ENCODE results near the gene TSPAN9. TPM values are rescaled to one million over a fixed set of nuclear protein-coding genes. Genes with fewer than 3 reads are reported as not detected.

The TSPAN9 gene
- total RNA-seq, 1 donor from 2014 or later: 7.8 TPM

DNA sequence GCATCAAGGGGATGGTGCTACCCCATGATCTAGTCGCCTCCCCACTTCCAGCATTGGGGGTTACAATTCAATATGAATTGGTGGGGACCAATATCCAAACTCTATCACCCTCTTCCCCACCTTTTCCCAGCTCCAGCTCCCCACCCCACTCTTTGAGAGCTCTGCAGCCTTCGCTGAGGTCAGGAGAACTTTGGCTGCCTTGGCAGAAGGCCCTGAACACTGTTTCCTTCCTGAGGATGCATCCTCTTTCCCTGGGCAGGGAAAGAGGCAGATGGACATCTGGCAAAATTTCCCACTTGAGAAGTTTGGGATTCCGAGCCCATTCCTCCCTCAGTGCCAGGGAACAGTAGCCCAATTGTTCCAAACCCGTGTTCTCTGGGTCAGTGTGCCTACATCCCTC lies 169.1 kb downstream of the TSPAN9 start:
- H4K20me1 ChIP-seq (ENCODE audit: low read depth): peaks cover 5% of the 10 kb centered on the region
- H3K4me3 ChIP-seq: no peak overlapping the region
- no peaks in the 10 kb centered on the region for H3K36me3 Mint-ChIP-seq
- DNase-seq (ENCODE audit: low spot score): no peak
- TF ChIP-seq, protein P1, sequence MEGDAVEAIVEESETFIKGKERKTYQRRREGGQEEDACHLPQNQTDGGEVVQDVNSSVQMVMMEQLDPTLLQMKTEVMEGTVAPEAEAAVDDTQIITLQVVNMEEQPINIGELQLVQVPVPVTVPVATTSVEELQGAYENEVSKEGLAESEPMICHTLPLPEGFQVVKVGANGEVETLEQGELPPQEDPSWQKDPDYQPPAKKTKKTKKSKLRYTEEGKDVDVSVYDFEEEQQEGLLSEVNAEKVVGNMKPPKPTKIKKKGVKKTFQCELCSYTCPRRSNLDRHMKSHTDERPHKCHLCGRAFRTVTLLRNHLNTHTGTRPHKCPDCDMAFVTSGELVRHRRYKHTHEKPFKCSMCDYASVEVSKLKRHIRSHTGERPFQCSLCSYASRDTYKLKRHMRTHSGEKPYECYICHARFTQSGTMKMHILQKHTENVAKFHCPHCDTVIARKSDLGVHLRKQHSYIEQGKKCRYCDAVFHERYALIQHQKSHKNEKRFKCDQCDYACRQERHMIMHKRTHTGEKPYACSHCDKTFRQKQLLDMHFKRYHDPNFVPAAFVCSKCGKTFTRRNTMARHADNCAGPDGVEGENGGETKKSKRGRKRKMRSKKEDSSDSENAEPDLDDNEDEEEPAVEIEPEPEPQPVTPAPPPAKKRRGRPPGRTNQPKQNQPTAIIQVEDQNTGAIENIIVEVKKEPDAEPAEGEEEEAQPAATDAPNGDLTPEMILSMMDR (IDR thresholded peaks at IDR 0.05): no peak
- TF ChIP-seq EZH2 (IDR thresholded peaks at IDR 0.05) (no peak), EZH2phosphoT487 (IDR thresholded peaks at IDR 0.05) (no peak)
- H2AFZ ChIP-seq (replicated peaks): no peak overlapping the region
- peaks cover 2% of the 10 kb centered on the region for H3K9me3 Mint-ChIP-seq
- no peak overlapping the region for H3K27ac ChIP-seq
- H3F3A ChIP-seq (ENCODE audit: low read depth): no peaks in the 10 kb centered on the region
- no peaks in the 10 kb centered on the region for H3K79me2 ChIP-seq (ENCODE audit: low read depth)
- H3K36me3 ChIP-seq: no peaks in the 10 kb centered on the region
- peaks cover 2% of the 10 kb centered on the region for H3K27me3 Mint-ChIP-seq (ENCODE audit: insufficient read depth, low read depth)
- peaks cover 4% of the 10 kb centered on the region for H3K4me1 ChIP-seq
- no peak overlapping the region for H3K27ac Mint-ChIP-seq
- H3K4me2 ChIP-seq: no peak overlapping the region
- H3K4me1 Mint-ChIP-seq: peaks cover 21% of the 10 kb centered on the region
- H3K9ac ChIP-seq: no peak overlapping the region
- H3K4me3 Mint-ChIP-seq: no peak overlapping the region
- H3K9me3 ChIP-seq (ENCODE audit: low read depth): no peaks in the 10 kb centered on the region
- H3K27me3 ChIP-seq: no peaks in the 10 kb centered on the region

DNA sequence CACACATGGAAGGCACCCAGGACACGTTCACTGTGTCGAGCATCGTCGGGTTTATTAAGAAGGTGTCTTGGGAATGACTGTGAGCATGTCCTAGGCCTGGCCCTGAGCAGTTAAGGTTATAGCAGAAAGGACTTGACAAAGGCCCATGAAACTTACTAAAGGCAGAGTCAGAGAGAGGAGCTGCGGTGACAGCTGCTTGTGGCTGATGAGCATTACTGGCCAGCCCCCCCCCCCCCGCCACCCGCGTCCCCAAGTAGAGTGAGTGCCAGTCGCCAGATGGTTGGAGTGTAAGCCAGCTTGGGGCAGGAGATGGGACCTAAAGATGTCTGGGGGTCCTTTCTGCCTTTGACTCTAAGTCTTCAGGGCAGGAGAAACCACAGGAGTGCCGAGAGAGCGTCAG lies 169.9 kb downstream of the TSPAN9 start:
- H3K4me3 Mint-ChIP-seq: no peak overlapping the region
- Histone ChIP-seq H3K4me2 (no peak overlapping the region), H3F3A (ENCODE audit: low read depth) (no peaks in the 10 kb centered on the region), H3K9me3 (ENCODE audit: low read depth) (no peaks in the 10 kb centered on the region), H4K20me1 (ENCODE audit: low read depth) (peaks cover 2% of the 10 kb centered on the region), H3K27ac (no peak overlapping the region), H3K36me3 (no peaks in the 10 kb centered on the region), H2AFZ (replicated peaks) (no peak overlapping the region), H3K9ac (no peak overlapping the region), H3K79me2 (ENCODE audit: low read depth) (no peaks in the 10 kb centered on the region), H3K4me3 (no peak overlapping the region), H3K27me3 (no peaks in the 10 kb centered on the region), H3K4me1 (no peaks in the 10 kb centered on the region)
- peaks cover 25% of the 10 kb centered on the region for H3K4me1 Mint-ChIP-seq
- no peak for DNase-seq (ENCODE audit: low spot score)
- H3K27me3 Mint-ChIP-seq (ENCODE audit: insufficient read depth, low read depth): peaks cover 2% of the 10 kb centered on the region
- peaks cover 2% of the 10 kb centered on the region for H3K9me3 Mint-ChIP-seq
- TF ChIP-seq, protein P1 (IDR thresholded peaks at IDR 0.05): no peak
- TF ChIP-seq EZH2phosphoT487 (IDR thresholded peaks at IDR 0.05) (no peak), EZH2 (IDR thresholded peaks at IDR 0.05) (no peak)
- H3K36me3 Mint-ChIP-seq: no peaks in the 10 kb centered on the region
- peak overlapping the region; percentile 15 for H3K27ac Mint-ChIP-seq

DNA sequence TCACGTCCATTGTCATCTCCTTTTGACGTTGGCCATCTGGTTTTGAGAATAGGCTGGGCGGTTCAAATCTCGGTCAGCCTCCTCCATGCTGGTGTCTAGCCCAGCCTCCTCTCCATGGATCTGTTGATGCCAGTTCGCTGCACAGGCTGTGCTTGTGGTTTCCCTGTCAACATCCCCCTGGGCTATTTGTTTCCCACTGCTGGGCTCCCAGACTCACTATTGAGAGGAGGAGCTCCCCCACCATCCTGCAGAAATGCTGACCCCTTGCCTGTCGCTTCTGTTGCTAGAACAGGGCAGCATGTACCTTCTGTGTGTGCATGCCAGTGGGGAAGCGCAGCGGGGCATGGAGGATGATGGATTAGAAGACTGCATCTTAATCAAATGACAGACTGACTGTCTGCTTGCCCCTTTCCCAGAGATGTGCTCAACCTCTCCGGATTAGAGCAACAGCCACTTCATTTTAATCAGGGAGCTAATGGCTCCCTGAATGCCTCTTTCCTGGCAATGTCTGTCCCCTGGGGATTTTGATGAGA lies 170.5 kb downstream of the TSPAN9 start:
- Histone ChIP-seq H2AFZ (replicated peaks) (no peak overlapping the region), H3K9ac (no peak overlapping the region), H3K27me3 (no peaks in the 10 kb centered on the region), H3F3A (ENCODE audit: low read depth) (no peaks in the 10 kb centered on the region), H3K4me3 (no peak overlapping the region), H3K4me1 (no peaks in the 10 kb centered on the region), H3K79me2 (ENCODE audit: low read depth) (no peaks in the 10 kb centered on the region), H3K36me3 (no peaks in the 10 kb centered on the region), H3K4me2 (no peak overlapping the region), H4K20me1 (ENCODE audit: low read depth) (no peaks in the 10 kb centered on the region), H3K27ac (no peak overlapping the region), H3K9me3 (ENCODE audit: low read depth) (no peaks in the 10 kb centered on the region)
- no peak overlapping the region for H3K4me3 Mint-ChIP-seq
- H3K9me3 Mint-ChIP-seq: peaks cover 2% of the 10 kb centered on the region
- H3K4me1 Mint-ChIP-seq: peaks cover 25% of the 10 kb centered on the region
- no peak for DNase-seq (ENCODE audit: low spot score)
- TF ChIP-seq EZH2 (IDR thresholded peaks at IDR 0.05) (no peak), EZH2phosphoT487 (IDR thresholded peaks at IDR 0.05) (no peak)
- TF ChIP-seq, protein P1 (IDR thresholded peaks at IDR 0.05): no peak
- H3K27ac Mint-ChIP-seq: no peak overlapping the region
- peaks cover 2% of the 10 kb centered on the region for H3K27me3 Mint-ChIP-seq (ENCODE audit: insufficient read depth, low read depth)
- H3K36me3 Mint-ChIP-seq: no peaks in the 10 kb centered on the region
